Lung (tissue), 12 donors: Measurements from ENCODE around the gene TBCE. TPM values are rescaled to one million over a fixed set of nuclear protein-coding genes. Genes with fewer than 3 reads are reported as not detected.

Experiments used
- ATAC-seq: fragments of 200-7000 bp; cut with Tn5 transposase; one replicate; pipeline ENCODE4 v1.9.1; 2020; ENCODE audit warnings: moderate number of reproducible peaks; ENCODE audit not compliant: insufficient read depth, low FRiP score
- DNase-seq, 3 donors: peaks; one replicate each; pipeline ENCODE4 v3.0.0-alpha.2; 2013 to 2017
- H3K27ac ChIP-seq, 2 donors: one replicate each; pipeline ENCODE4 v1.5.1; 2013; ENCODE audit warnings: mild to moderate bottlenecking in 2 of 2, moderate library complexity in 2 of 2, control low read depth in 1 of 2, inconsistent platforms in 1 of 2, low read depth in 1 of 2, low read length in 1 of 2
- H3K27me3 ChIP-seq, 3 donors: one replicate each; pipeline ENCODE4 v1.5.1; 2013; ENCODE audit warnings: low read length in 2 of 3; ENCODE audit not compliant: control insufficient read depth in 3 of 3, insufficient read depth in 3 of 3
- H3K36me3 ChIP-seq, 4 donors: one replicate each; pipeline ENCODE4 v1.5.1; 2013; ENCODE audit warnings: low read length in 4 of 4, mild to moderate bottlenecking in 1 of 4, moderate library complexity in 1 of 4; ENCODE audit not compliant: control insufficient read depth in 4 of 4, insufficient read depth in 4 of 4
- H3K4me1 ChIP-seq, 5 donors: one replicate each; pipeline ENCODE4 v1.5.1; 2013; ENCODE audit warnings: low read length in 5 of 5, mild to moderate bottlenecking in 2 of 5, moderate library complexity in 1 of 5; ENCODE audit not compliant: control insufficient read depth in 5 of 5, insufficient read depth in 5 of 5
- H3K4me3 ChIP-seq: one replicate; pipeline ENCODE4 v1.5.1; 2013; ENCODE audit warnings: mild to moderate bottlenecking, control low read depth, moderate library complexity
- H3K9ac ChIP-seq, 2 donors: one replicate each; pipeline ENCODE4 v1.5.1; 2013; ENCODE audit warnings: low read length in 2 of 2, control low read depth in 1 of 2; ENCODE audit not compliant: insufficient read depth in 1 of 2
- H3K9me3 ChIP-seq, 4 donors: one replicate each; pipeline ENCODE4 v1.5.1; 2013; ENCODE audit warnings: low read length in 3 of 4, mild to moderate bottlenecking in 1 of 4, moderate library complexity in 1 of 4; ENCODE audit not compliant: control insufficient read depth in 4 of 4, insufficient read depth in 3 of 4
- WGBS, 2 donors: extraction: QIAGEN DNeasy Blood & Tissue Kit; methylation state at CpG; one replicate each; pipeline ENCODE4 v1.1.7; 2013; 5-methylcytosine and 5-hydroxymethylcytosine counted together
- polyA plus RNA-seq, 2 donors: library from polyadenylated mRNA; stranded (reverse); fragments of 200-250 nt; gene quantifications; one replicate each; pipeline ENCODE4 v1.2.1, GENCODE V29; 2013
- total RNA-seq, 2 donors: library from RNA; depleted of rRNA in 1 of 2; stranded (reverse); fragments of >200 nt in 1 of 2; gene quantifications; one replicate each; pipeline ENCODE4 v1.2.1, GENCODE V29; 2014 to 2021
- TF ChIP-seq, protein P1 (sequence below): IDR thresholded peaks from 2 replicates; pipeline ENCODE4 v1.5.1; 2012; ENCODE audit warnings: mild to moderate bottlenecking; ENCODE audit errors: control extremely low read depth, extremely low read depth
- donor health status: control.
- donor health status: control.
- donor health status: Bipolar disorder and iron deficiency.
- donor health status: healthy.
- donor health status: DM: yes; HTN: yes; CAD: no.

Gene TBCE
- total and polyA plus RNA-seq, 4 donors: 16.4 to 39.2 (median 28.8) TPM

DNA sequence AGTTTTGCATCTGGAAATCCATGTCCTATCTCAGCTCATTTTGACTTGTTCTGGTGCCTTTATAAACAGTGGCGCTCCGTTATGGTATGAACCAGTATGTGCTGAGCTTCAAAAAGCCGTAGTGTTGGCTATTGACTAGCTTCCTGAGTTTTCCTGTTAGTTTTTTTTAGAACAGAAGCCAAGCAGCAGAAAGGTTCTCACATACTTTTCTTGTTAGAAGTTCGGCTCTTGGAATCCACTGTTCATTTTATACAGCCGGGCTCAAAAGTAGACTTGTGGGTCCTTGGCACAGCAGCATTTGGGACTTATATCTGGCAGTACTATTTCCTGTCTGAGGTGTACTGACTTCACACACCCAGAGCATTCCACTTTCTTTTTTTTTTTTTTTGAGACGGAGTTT, 63.8 kb downstream of the TBCE start:
- no peaks in the 10 kb centered on the region for H3K9me3 ChIP-seq
- peaks cover 0 to 7% (median 5%) of the 10 kb centered on the region in 4 donors for H3K36me3 ChIP-seq
- TF ChIP-seq, protein P1, sequence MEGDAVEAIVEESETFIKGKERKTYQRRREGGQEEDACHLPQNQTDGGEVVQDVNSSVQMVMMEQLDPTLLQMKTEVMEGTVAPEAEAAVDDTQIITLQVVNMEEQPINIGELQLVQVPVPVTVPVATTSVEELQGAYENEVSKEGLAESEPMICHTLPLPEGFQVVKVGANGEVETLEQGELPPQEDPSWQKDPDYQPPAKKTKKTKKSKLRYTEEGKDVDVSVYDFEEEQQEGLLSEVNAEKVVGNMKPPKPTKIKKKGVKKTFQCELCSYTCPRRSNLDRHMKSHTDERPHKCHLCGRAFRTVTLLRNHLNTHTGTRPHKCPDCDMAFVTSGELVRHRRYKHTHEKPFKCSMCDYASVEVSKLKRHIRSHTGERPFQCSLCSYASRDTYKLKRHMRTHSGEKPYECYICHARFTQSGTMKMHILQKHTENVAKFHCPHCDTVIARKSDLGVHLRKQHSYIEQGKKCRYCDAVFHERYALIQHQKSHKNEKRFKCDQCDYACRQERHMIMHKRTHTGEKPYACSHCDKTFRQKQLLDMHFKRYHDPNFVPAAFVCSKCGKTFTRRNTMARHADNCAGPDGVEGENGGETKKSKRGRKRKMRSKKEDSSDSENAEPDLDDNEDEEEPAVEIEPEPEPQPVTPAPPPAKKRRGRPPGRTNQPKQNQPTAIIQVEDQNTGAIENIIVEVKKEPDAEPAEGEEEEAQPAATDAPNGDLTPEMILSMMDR: no peak
- WGBS, 2 donors: 87 to 88% methylated on average over 5 to 6 of the region's 6 CpGs
- no peak overlapping the region for H3K27ac ChIP-seq
- no peak overlapping the region for H3K9ac ChIP-seq
- DNase-seq: no peak
- no peaks in the 10 kb centered on the region for H3K4me1 ChIP-seq
- no peaks in the 10 kb centered on the region for H3K27me3 ChIP-seq
- ATAC-seq: no peak
- no peak overlapping the region for H3K4me3 ChIP-seq

DNA sequence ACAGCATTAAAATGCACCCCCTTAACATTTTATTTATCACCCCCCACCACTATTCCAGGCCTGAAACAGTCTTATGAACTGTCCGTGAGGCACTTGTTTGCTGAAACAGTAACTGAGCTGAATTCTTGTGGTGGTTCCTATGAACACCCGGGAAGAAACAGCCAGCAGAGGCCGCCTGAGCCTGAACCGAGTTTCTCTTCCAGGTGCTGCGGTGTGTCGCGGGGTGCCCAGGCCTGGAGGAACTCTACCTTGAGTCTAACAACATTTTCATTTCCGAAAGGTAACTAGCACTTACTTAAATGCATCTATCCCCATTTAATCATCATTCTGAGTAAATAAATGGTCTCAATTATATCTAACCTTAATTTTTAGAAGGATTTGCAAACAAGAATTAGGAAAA, 66.8 kb downstream of the TBCE start:
- Histone ChIP-seq H3K9ac (no peak overlapping the region), H3K9me3 (no peaks in the 10 kb centered on the region), H3K27ac (no peak overlapping the region), H3K4me1 (no peaks in the 10 kb centered on the region), H3K27me3 (no peaks in the 10 kb centered on the region), H3K36me3 (peaks cover 11 to 23% (median 18%) of the 10 kb centered on the region in 4 donors), H3K4me3 (no peak overlapping the region)
- TF ChIP-seq, protein P1: no peak
- WGBS, 2 donors: 93 to 97% methylated on average over 8 of the region's 8 CpGs
- DNase-seq (no peak), ATAC-seq (no peak)

DNA sequence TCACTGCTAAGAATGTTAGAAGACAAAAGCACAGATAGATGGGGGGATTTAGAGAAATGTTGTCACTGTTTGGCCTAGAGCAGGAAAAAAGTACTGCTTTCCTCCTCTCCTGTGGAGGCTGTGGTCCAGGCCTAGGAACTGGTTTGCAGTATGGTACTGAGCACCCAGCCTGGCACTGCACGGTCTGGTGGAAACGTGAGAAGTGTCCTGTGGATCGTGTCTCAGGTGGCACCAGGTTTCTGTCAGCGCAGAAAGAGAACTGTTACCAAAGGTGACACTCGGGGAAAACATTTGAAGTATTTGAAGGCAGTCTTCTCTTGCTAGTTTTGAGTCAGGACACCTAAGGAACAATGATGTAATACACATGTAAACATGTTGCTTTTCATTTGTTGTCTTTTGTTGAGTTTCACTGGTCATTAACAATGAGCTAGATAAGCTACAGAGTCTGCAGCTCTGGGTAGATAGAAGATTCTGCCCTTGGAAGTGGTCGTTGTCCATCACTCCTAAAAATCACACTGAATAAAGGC, 74.0 kb downstream of the TBCE start:
- 90 to 96% methylated on average over 6 of the region's 6 CpGs for WGBS, 2 donors
- Histone ChIP-seq H3K9ac (no peak overlapping the region), H3K27me3 (no peaks in the 10 kb centered on the region), H3K36me3 (peaks cover 14 to 42% (median 31%) of the 10 kb centered on the region in 4 donors), H3K9me3 (no peaks in the 10 kb centered on the region), H3K4me3 (no peak overlapping the region), H3K4me1 (no peaks in the 10 kb centered on the region), H3K27ac (no peak overlapping the region)
- DNase-seq (no peak), ATAC-seq (no peak)
- TF ChIP-seq, protein P1: no peak
